ENCODE measurements around the gene PPP4R1.

Gene PPP4R1

GRCh38 chr18:9581667-9582066 lies 32.7 kb downstream of the PPP4R1 start:
- DNase-seq = no peak

- no peak for DNase-seq
Measured at GRCh38 chr18:9578306-9578705, 36.1 kb downstream of the PPP4R1 start.

DNA sequence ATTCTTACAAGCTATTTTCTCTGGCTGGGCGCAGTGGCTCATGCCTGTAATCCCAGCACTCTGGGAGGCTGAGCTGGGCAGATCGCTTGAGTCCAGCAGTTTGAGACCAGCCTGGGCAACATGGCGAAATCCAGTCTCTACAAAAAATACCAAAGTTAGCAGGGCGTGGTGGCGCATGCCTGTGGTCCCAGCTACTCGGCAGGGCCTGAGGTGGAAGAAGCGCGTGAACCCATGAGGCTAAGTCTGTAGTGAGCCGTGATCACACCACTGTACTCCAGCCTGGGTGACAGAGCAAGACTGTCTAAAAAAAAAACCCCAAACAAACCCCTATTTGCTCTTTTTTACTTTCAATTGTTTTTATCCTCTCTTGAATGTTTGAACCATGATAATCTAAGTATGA lies 37.0 kb downstream of the PPP4R1 start:
- DNase-seq = no peak

DNA sequence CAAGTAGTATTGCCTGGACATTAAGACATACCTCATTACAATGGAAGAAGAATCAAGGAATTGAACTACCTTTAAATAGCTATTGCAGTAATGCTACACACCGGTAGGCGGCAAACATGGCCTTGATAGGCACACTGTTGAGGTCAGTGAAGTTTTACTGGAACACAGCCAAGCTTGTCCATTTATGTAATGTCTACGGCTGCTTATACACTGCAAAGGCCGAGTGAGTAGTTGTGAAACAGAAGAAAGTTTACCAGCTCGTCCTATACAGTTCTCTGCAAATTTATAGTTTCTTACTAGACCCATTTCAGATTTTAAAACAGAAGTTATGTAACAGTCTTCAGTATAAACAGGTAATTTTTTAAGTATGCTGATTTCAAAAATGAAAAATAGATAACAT lies 38.8 kb downstream of the PPP4R1 start:
- peak; percentile 3 for DNase-seq

DNA sequence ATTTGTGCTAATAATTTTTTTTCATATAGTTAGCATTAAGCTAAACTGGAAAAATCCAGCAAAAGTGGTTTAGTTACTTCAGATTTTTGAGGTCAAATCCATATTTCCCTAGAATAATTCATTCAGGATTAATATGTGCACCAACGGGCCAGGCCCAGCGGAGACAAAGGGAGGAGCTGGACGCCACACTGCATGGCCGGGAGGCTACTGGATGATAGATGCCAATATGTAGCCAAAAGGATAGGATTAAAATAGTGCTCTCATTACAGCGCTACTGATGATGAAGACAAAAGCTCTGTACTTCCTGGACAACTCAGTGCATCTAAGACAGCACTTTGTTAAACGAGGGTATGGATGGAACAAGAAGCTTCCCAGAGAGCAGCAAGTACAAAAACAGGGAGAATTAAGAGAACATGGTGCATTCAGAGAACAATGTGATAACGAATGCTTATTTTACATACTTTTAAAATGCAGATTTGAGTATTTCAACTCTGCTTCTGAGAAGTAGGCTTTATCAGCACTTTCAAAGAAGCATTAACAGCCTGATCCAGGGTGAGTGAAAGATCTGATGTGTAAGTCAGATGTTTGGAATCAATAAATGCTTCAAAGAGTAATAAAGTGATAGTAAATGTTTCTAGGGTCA lies 39.8 kb downstream of the PPP4R1 start:
- DNase-seq = no peak

- DNase-seq = no peak
Measured at GRCh38 chr18:9571546-9571945, 42.8 kb downstream of the PPP4R1 start.

GRCh38 chr18:9570255-9570654 lies 44.1 kb downstream of the PPP4R1 start:
- DNase-seq = no peak

GRCh38 chr18:9569178-9569577 lies 45.2 kb downstream of the PPP4R1 start:
- DNase-seq = no peak

DNA sequence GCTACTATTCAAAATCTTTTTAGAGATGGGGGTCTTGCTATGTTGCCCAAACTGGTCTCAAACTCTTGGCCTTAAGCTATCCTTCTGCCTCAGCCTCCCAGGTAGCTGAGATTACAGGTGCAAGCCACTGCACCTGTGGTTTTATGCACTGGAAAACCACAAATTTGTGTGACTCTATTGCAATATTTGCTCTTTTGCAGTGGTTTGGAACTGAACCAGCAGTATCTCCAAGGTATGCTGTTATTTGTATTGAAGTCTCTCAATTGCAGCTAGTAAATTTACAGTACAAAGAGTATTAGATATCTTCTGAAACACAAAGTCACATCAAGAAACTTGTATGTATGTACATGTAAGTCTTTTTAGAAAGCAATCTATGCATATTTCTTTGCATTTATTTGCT lies 46.2 kb downstream of the PPP4R1 start:
- DNase-seq = no peak

DNA sequence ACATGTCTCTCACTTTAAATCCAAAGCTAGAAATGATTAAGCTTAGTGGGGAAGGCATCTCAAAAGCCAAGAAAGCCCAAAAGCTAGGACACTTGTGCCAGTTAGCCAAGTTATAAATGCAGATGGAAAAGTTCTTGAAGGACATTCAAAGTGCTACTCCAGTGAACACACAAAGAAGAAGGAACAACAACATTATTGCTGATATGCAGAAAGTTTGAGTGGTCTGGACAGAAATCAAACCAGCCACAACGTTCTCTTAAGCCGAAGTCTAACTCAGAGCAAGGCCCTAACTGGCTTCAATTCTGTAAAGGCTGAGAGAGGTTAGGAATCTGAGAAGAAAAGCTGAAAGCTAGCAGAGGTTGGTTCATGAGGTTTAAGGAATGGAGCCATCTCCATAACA lies 49.0 kb downstream of the PPP4R1 start:
- no peak for DNase-seq

DNA sequence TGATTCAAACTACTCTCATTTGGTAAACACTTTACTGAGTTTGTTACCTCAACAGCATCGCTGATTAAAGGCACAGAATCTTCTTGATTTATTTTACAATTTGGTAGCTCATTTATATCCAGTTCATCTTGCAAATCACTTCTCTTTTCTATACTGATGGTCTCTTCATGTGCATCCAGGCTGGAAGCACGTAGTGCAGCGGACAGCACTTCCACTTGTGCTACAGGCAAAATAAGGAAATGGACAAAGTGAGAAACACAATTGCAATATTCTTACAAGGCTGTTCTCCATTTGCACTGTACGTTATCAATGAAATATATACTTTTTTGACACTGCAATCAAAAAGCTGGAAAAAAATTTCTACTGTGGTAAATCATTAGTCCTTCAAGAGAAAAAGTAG lies 51.0 kb downstream of the PPP4R1 start:
- DNase-seq = no peak

DNA sequence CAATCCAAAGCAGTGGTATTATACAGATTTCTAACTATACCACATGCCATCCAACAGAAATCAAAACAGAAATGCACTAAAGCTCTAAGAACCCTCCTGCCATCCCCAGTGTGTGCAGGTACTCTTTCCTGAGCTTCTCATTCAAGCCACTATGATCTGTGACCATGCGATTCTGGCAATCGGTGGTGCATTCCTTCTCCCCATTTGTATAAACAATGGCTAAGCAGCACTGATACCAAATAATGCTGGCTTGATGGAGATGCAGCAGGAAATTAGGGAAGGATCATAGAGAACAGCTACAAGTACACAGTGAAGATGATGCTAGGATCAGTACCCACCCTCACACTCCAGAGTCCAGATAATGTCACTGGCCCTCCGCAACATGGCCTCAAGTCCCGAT lies 51.8 kb downstream of the PPP4R1 start:
- no peak for DNase-seq

GRCh38 chr18:9561759-9562158 lies 52.6 kb downstream of the PPP4R1 start:
- no peak for DNase-seq

DNA sequence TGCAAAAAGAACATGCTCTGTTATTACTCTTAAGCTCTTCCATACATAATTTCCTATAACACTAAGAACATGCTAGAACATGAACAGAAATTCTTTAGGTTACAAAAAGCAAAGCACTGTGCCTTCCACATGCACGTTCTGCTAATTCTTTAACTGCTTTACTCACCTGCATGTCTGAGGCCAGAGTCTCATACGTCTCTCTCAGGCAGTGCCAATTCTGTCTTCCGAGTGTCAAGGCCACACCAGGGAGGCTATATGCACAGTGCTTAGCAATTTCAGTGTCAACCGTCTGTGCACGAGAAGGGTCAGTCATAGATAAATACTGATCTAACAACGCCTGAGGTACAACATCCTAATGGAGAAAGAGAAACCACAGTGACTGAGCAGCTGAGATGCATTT lies 55.1 kb downstream of the PPP4R1 start:
- no peak for DNase-seq

- DNase-seq = no peak
Measured at GRCh38 chr18:9558387-9559064, 55.8 kb downstream of the PPP4R1 start.

GRCh38 chr18:9557250-9557943 lies 57.0 kb downstream of the PPP4R1 start:
- no peak for DNase-seq

- DNase-seq = no peak
Measured at GRCh38 chr18:9552616-9553015, 61.7 kb downstream of the PPP4R1 start.

GRCh38 chr18:9552191-9552590 lies 62.2 kb downstream of the PPP4R1 start:
- no peak for DNase-seq

DNA sequence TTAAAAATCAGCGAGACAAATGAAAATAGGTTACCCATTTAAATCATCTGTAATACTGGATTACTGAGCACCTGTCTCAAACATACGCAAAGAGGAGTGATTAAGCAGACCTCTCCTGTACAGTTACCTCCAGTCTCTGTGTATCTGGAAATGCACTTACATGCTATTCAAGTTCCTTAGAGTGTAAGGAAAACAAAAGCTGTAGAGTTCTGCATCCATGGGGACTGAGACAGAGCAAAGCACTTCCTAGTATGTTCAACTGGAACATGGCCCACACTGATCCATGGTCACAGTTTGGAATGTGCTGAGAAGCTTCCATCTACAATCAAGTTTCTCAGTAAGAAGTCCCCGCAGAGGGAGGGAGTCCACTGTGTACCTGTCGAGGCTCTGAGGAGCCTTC lies 63.9 kb downstream of the PPP4R1 start:
- no peak for DNase-seq

DNA sequence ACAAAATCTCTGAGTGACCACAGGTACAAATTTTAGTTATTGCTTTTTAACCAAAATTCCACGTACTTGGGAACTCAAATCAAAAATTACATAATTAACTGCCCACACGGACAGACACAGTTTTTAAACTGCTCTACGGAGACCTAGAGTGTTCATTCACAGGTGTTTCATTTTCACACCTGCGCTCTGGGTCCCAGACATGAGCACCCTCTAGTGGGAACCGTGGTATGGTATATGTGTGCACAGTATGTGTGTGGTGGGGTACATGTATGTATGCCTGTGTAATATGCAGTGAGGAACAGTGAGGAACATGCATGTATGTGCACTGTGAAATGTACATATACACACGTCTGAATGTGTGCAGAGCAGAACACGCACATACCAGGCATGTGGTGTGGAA lies 65.0 kb downstream of the PPP4R1 start:
- no peak for DNase-seq

DNA sequence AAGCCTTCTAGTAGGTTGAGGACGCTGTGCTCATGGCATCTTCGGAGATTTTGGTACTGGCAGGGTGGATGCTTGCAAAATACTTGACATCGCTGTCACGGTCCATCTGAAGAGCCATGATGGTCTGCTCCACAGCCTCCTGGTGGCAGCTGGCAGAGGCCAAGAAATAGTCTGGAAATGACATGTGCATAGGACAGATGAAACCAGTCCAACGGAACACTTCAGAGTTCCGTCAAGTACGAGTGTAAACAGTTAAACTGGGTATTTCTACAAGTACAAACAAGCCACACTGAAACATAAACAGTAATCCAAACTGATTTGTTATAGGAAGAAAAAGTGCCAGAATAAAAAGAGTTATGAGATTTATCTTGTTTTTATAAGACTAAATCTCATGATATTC lies 66.6 kb downstream of the PPP4R1 start:
- DNase-seq = no peak

- no peak for DNase-seq
Measured at GRCh38 chr18:9546468-9546867, 67.9 kb downstream of the PPP4R1 start.

DNA sequence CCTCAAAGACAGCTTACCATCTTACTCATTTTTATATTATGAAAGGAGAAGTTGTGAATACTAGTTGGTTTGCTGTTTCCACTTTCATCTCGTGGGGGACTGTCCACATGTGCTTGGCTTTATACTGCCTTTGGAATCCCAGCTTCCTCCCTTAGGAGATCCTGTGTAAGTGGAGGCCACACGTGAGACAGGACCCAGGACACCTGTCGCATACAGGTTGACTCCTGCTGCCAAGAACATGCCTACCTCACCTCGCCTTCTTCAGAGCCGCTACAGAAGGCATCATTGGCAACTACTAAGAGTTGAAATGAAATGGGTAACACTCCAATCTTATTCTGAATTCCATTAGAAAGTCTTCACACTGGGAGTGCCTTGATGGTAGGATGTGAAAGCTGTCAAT lies 69.3 kb downstream of the PPP4R1 start:
- no peak for DNase-seq

GRCh38 chr18:9542924-9543323 lies 71.4 kb downstream of the PPP4R1 start:
- DNase-seq = no peak

All from CD4-positive, alpha-beta T cell treated with Interleukin-6 for 4 hours (primary cell).